Measurements from ENCODE around the gene MT2A.

GRCh38 chr16:56643080-56643778 lies 34.8 kb downstream of the MT2A start:
- TF ChIP-seq, protein P1, sequence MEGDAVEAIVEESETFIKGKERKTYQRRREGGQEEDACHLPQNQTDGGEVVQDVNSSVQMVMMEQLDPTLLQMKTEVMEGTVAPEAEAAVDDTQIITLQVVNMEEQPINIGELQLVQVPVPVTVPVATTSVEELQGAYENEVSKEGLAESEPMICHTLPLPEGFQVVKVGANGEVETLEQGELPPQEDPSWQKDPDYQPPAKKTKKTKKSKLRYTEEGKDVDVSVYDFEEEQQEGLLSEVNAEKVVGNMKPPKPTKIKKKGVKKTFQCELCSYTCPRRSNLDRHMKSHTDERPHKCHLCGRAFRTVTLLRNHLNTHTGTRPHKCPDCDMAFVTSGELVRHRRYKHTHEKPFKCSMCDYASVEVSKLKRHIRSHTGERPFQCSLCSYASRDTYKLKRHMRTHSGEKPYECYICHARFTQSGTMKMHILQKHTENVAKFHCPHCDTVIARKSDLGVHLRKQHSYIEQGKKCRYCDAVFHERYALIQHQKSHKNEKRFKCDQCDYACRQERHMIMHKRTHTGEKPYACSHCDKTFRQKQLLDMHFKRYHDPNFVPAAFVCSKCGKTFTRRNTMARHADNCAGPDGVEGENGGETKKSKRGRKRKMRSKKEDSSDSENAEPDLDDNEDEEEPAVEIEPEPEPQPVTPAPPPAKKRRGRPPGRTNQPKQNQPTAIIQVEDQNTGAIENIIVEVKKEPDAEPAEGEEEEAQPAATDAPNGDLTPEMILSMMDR (IDR thresholded peaks at IDR 0.05 in 4 of 5, conservative IDR thresholded peaks at IDR 0.05 in 1 of 5): peak in 4 of 5 experiments; percentile 32 to 49 (median 46)
- TF ChIP-seq POLR2A (IDR thresholded peaks at IDR 0.05): no peak

Measured in gastrocnemius medialis (tissue), 4 donors.